SK-N-SH treated with all-trans-retinoic acid at 6 μM for 48 hours (cell line): Measurements from ENCODE around the gene PCSK9.

ENCODE experiments used
- ATAC-seq: fragments of 200-7000 bp; cut with Tn5 transposase; 3 replicates; pipeline ENCODE4 v1.9.1; 2020; ENCODE audit warnings: mild to moderate bottlenecking, moderate library complexity
- BACH2 ChIP-seq: fragments of 250-450 bp; sonication (Bioruptor Pico); IDR thresholded peaks from 2 replicates; pipeline ENCODE4 v1.9.0; 2021; ENCODE audit warnings: mild to moderate bottlenecking, borderline replicate concordance
- CSDC2 ChIP-seq: fragments of 250-450 bp; sonication (Bioruptor Pico); IDR thresholded peaks from 2 replicates; pipeline ENCODE4 v1.5.0; 2020; ENCODE audit warnings: mild to moderate bottlenecking, moderate library complexity
- ESRRG ChIP-seq: fragments of 250-450 bp; sonication (Bioruptor Pico); IDR thresholded peaks from 2 replicates; pipeline ENCODE4 v1.6.1; 2021; ENCODE audit warnings: mild to moderate bottlenecking
- GLIS3 ChIP-seq: fragments of 250-450 bp; sonication (Bioruptor Pico); IDR thresholded peaks from 2 replicates; pipeline ENCODE4 v1.5.0; 2020; ENCODE audit warnings: mild to moderate bottlenecking, moderate library complexity
- ISL1 ChIP-seq: fragments of 250-450 bp; sonication (Bioruptor Pico); IDR thresholded peaks from 2 replicates; pipeline ENCODE4 v2.1.2; 2022; ENCODE audit warnings: mild to moderate bottlenecking, moderate library complexity
- OSR1 ChIP-seq: fragments of 250-450 bp; sonication (Bioruptor Pico); IDR thresholded peaks from 2 replicates; pipeline ENCODE4 v1.8.0; 2022; ENCODE audit warnings: moderate library complexity, mild to moderate bottlenecking, inconsistent platforms
- PPARA ChIP-seq: fragments of 250-450 bp; sonication (Bioruptor Pico); IDR thresholded peaks from 2 replicates; pipeline ENCODE4 v1.5.0; 2020; ENCODE audit warnings: mild to moderate bottlenecking, borderline replicate concordance
- RARB ChIP-seq: fragments of 250-450 bp; sonication (Bioruptor Pico); IDR thresholded peaks from 2 replicates; pipeline ENCODE4 v1.8.0; 2021; ENCODE audit warnings: mild to moderate bottlenecking, moderate library complexity
- SNAI2 ChIP-seq: fragments of 250-450 bp; sonication (Bioruptor Pico); IDR thresholded peaks from 2 replicates; pipeline ENCODE4 v1.5.0; 2020; ENCODE audit warnings: mild to moderate bottlenecking, moderate library complexity
- TCF4 ChIP-seq: fragments of 250-450 bp; sonication (Bioruptor Pico); IDR thresholded peaks from 2 replicates; pipeline ENCODE4 v1.8.0; 2021; ENCODE audit warnings: mild to moderate bottlenecking, moderate library complexity, borderline replicate concordance
- TOX ChIP-seq: fragments of 250-450 bp; sonication (Bioruptor Pico); IDR thresholded peaks from 2 replicates; pipeline ENCODE4 v1.8.0; 2021; ENCODE audit warnings: mild to moderate bottlenecking, moderate library complexity, borderline replicate concordance
- ZC3H10 ChIP-seq: fragments of 250-450 bp; sonication (Bioruptor Pico); IDR thresholded peaks from 2 replicates; pipeline ENCODE4 v1.5.1; 2021; ENCODE audit warnings: mild to moderate bottlenecking, moderate library complexity
- ZFP3 ChIP-seq: fragments of 250-450 bp; sonication (Bioruptor Pico); IDR thresholded peaks from 2 replicates; pipeline ENCODE4 v1.5.0; 2020; ENCODE audit warnings: mild to moderate bottlenecking, moderate library complexity
- ZNF565 ChIP-seq: fragments of 450-650 bp; formaldehyde crosslinking; conservative IDR thresholded peaks from 2 replicates; pipeline ENCODE4 v1.5.0; 2020; ENCODE audit warnings: low read depth, mild to moderate bottlenecking, moderate library complexity
- ZNF70 ChIP-seq: fragments of 450-650 bp; formaldehyde crosslinking; IDR thresholded peaks from 2 replicates; pipeline ENCODE4 v1.5.0; 2020; ENCODE audit warnings: mild to moderate bottlenecking, moderate library complexity
- ZNF8 ChIP-seq: fragments of 450-650 bp; formaldehyde crosslinking; IDR thresholded peaks from 2 replicates; pipeline ENCODE4 v1.5.0; 2020; ENCODE audit warnings: mild to moderate bottlenecking, moderate library complexity
- TF ChIP-seq, protein P1 (sequence below): fragments of 250-450 bp; sonication (Bioruptor Pico); IDR thresholded peaks from 2 replicates; pipeline ENCODE4 v1.5.0; 2020; ENCODE audit warnings: mild to moderate bottlenecking, moderate library complexity
- TF ChIP-seq, protein P2 (sequence below): fragments of 250-450 bp; sonication (Bioruptor Pico); IDR thresholded peaks from 2 replicates; pipeline ENCODE4 v1.5.1; 2020; ENCODE audit warnings: low read depth, mild to moderate bottlenecking, moderate library complexity
- TF ChIP-seq, protein P3 (sequence below): fragments of 250-450 bp; sonication (Bioruptor Pico); IDR thresholded peaks from 2 replicates; pipeline ENCODE4 v1.8.0; 2020; ENCODE audit warnings: mild to moderate bottlenecking, moderate library complexity, borderline replicate concordance
- TF ChIP-seq, protein P4 (sequence below): fragments of 250-450 bp; sonication (Bioruptor Pico); IDR thresholded peaks from 2 replicates; pipeline ENCODE4 v1.8.0; 2021; ENCODE audit warnings: low read depth, mild to moderate bottlenecking, moderate library complexity, borderline replicate concordance

PCSK9 gene

DNA sequence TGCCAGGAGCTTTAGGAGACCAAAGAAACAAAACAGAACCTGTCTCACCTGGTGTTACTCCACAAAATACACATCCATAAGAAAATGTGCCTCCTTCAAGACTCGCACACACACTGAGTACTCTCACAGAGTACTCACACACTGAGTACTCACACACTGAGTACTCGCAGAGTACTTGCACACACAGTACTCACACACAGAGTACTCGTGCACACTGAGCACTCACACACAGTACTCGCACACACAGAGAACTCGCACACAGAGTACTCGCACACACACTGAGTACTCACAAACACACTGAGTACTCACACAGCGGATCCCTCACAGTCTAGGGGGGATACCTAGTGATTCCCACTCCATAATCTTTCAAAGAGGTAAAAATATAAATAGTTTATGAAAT, 40.3 kb downstream of the PCSK9 start:
- no peak for TF ChIP-seq SNAI2 (CRISPR knock-in tag)
- TF ChIP-seq ZNF70 (CRISPR knock-in tag): no peak
- no peak for TF ChIP-seq GLIS3 (CRISPR knock-in tag)
- TF ChIP-seq BACH2 (CRISPR knock-in tag): no peak
- no peak for TF ChIP-seq CSDC2
- TF ChIP-seq, protein P1, sequence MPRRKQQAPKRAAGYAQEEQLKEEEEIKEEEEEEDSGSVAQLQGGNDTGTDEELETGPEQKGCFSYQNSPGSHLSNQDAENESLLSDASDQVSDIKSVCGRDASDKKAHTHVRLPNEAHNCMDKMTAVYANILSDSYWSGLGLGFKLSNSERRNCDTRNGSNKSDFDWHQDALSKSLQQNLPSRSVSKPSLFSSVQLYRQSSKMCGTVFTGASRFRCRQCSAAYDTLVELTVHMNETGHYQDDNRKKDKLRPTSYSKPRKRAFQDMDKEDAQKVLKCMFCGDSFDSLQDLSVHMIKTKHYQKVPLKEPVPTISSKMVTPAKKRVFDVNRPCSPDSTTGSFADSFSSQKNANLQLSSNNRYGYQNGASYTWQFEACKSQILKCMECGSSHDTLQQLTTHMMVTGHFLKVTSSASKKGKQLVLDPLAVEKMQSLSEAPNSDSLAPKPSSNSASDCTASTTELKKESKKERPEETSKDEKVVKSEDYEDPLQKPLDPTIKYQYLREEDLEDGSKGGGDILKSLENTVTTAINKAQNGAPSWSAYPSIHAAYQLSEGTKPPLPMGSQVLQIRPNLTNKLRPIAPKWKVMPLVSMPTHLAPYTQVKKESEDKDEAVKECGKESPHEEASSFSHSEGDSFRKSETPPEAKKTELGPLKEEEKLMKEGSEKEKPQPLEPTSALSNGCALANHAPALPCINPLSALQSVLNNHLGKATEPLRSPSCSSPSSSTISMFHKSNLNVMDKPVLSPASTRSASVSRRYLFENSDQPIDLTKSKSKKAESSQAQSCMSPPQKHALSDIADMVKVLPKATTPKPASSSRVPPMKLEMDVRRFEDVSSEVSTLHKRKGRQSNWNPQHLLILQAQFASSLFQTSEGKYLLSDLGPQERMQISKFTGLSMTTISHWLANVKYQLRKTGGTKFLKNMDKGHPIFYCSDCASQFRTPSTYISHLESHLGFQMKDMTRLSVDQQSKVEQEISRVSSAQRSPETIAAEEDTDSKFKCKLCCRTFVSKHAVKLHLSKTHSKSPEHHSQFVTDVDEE (CRISPR knock-in tag): no peak
- no peak for TF ChIP-seq ZC3H10 (CRISPR knock-in tag)
- TF ChIP-seq ZFP3 (CRISPR knock-in tag): no peak
- TF ChIP-seq ZNF8 (CRISPR knock-in tag): no peak
- no peak for TF ChIP-seq ZNF565 (CRISPR knock-in tag)
- no peak for TF ChIP-seq ISL1 (CRISPR knock-in tag)
- no peak for TF ChIP-seq OSR1 (CRISPR knock-in tag)
- no peak for TF ChIP-seq PPARA
- TF ChIP-seq, protein P2, sequence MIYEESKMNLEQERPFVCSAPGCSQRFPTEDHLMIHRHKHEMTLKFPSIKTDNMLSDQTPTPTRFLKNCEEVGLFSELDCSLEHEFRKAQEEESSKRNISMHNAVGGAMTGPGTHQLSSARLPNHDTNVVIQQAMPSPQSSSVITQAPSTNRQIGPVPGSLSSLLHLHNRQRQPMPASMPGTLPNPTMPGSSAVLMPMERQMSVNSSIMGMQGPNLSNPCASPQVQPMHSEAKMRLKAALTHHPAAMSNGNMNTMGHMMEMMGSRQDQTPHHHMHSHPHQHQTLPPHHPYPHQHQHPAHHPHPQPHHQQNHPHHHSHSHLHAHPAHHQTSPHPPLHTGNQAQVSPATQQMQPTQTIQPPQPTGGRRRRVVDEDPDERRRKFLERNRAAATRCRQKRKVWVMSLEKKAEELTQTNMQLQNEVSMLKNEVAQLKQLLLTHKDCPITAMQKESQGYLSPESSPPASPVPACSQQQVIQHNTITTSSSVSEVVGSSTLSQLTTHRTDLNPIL (CRISPR knock-in tag): no peak
- TF ChIP-seq, protein P3, sequence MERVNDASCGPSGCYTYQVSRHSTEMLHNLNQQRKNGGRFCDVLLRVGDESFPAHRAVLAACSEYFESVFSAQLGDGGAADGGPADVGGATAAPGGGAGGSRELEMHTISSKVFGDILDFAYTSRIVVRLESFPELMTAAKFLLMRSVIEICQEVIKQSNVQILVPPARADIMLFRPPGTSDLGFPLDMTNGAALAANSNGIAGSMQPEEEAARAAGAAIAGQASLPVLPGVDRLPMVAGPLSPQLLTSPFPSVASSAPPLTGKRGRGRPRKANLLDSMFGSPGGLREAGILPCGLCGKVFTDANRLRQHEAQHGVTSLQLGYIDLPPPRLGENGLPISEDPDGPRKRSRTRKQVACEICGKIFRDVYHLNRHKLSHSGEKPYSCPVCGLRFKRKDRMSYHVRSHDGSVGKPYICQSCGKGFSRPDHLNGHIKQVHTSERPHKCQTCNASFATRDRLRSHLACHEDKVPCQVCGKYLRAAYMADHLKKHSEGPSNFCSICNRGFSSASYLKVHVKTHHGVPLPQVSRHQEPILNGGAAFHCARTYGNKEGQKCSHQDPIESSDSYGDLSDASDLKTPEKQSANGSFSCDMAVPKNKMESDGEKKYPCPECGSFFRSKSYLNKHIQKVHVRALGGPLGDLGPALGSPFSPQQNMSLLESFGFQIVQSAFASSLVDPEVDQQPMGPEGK: no peak
- no peak for TF ChIP-seq TCF4 (CRISPR knock-in tag)
- no peak for TF ChIP-seq ESRRG (CRISPR knock-in tag)
- no peak for TF ChIP-seq TOX (CRISPR knock-in tag)
- no peak for TF ChIP-seq RARB
- TF ChIP-seq, protein P4, sequence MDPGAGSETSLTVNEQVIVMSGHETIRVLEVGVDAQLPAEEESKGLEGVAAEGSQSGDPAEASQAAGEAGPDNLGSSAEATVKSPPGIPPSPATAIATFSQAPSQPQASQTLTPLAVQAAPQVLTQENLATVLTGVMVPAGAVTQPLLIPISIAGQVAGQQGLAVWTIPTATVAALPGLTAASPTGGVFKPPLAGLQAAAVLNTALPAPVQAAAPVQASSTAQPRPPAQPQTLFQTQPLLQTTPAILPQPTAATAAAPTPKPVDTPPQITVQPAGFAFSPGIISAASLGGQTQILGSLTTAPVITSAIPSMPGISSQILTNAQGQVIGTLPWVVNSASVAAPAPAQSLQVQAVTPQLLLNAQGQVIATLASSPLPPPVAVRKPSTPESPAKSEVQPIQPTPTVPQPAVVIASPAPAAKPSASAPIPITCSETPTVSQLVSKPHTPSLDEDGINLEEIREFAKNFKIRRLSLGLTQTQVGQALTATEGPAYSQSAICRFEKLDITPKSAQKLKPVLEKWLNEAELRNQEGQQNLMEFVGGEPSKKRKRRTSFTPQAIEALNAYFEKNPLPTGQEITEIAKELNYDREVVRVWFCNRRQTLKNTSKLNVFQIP: no peak
- ATAC-seq: no peak

DNA sequence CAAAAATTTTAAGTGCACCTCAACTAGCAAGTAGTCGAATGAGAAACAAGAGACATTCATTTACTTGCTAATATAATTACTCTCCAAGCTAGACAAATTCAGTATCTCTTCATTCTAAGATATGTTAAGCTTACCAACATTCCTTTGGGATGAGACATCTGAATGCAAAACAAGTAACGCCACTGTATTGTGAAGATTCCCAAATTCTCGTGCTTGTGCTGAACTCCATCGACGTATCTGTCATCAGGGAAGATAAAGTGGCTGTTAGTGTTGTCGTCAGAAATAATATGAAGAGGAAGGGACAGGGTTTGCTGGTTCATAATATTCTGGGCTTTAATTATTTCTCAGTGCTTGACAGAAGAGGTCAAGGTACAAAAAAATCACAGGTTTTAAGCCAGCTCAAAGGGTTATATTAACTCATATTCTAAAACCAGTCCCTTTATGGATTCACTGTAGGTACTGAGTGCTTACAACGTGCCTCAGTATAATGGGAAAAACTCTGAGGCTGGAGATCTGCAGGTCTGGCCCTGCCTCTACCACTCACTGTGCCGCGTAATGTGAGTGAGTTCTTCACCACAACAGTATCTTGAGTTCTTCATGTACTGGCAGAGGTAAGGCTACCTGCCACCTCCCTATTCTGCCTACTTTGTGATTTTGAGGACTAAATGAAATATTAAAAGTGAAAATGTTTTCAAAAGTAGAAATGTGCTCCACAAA, 42.0 kb downstream of the PCSK9 start:
- ATAC-seq: peak; percentile 92
- TF ChIP-seq ZNF8 (CRISPR knock-in tag) (no peak), OSR1 (CRISPR knock-in tag) (no peak), ZNF565 (CRISPR knock-in tag) (no peak), ISL1 (CRISPR knock-in tag) (peak; percentile 84)
- TF ChIP-seq, protein P3: no peak
- TF ChIP-seq, protein P2 (CRISPR knock-in tag): 0 out of 2 replicates have a peak, but pooled peaks have one; percentile 57
